Vagina (tissue), 2 donors: ENCODE results near the gene FAM153A.
"Not testable (repeated sequence)": the region's sequence is repeated elsewhere in the genome, so short reads cannot be mapped to it uniquely, and the experiment has no call there.

Experiments
- POLR2AphosphoS5 ChIP-seq, 2 donors: sonication (generic); formaldehyde crosslinking; IDR thresholded peaks; one replicate each; pipeline ENCODE4 v1.9.0; 2017; ENCODE audit warnings: antibody characterized with exemption in 2 of 2, mild to moderate bottlenecking in 2 of 2, low read depth in 1 of 2; ENCODE audit not compliant: insufficient read depth in 1 of 2
- TF ChIP-seq, protein P1 (sequence below), 3 experiments: fragments of 450-650 bp in 2 of 3; fragments of 200-600 bp in 1 of 3; sonication (generic) in 1 of 3; IDR thresholded peaks; one replicate each; pipeline ENCODE4 v1.5.1; 2017 to 2019; ENCODE audit warnings: antibody characterized with exemption in 3 of 3, mild to moderate bottlenecking in 2 of 3, moderate library complexity in 2 of 3

DNA sequence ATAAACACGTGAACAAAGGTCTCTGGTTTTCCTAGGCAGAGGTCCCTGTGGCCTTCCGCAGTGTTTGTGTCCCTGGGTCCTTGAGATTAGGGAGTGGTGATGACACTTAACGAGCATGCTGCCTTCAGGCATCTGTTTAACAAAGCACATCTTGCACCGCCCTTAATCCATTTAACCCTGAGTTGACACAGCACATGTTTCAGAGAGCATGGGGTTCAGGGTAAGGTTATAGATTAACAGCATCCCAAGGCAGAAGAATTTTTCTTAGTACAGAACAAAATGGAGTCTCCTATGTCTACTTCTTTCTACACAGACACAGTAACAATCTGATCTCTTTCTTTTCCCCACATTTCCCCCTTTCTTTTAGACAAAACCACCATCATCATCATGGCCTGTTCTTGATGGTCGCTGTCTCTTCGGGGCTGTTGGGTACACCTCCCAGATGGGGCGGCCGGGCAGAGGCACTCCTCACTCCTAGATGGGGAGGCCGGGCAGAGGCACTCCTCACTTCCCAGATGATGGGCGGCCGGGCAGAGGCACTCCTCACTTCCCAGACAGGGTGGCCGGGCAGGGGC is 87.3 kb downstream of the FAM153A start:
- TF ChIP-seq, protein P1, sequence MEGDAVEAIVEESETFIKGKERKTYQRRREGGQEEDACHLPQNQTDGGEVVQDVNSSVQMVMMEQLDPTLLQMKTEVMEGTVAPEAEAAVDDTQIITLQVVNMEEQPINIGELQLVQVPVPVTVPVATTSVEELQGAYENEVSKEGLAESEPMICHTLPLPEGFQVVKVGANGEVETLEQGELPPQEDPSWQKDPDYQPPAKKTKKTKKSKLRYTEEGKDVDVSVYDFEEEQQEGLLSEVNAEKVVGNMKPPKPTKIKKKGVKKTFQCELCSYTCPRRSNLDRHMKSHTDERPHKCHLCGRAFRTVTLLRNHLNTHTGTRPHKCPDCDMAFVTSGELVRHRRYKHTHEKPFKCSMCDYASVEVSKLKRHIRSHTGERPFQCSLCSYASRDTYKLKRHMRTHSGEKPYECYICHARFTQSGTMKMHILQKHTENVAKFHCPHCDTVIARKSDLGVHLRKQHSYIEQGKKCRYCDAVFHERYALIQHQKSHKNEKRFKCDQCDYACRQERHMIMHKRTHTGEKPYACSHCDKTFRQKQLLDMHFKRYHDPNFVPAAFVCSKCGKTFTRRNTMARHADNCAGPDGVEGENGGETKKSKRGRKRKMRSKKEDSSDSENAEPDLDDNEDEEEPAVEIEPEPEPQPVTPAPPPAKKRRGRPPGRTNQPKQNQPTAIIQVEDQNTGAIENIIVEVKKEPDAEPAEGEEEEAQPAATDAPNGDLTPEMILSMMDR (IDR thresholded peaks at IDR 0.05), result not testable (repeated sequence)
- TF ChIP-seq POLR2AphosphoS5 (IDR thresholded peaks at IDR 0.05; ENCODE audit: insufficient read depth in 1 of 2, low read depth in 1 of 2), result not testable (repeated sequence)
